HG02610 (cell line): ENCODE data around the gene DLST.

Experiments used
- ATAC-seq: cut with Tn5 transposase; IDR thresholded peaks from one replicate; pipeline ENCODE4 v1.9.1; 2021; ENCODE audit warnings: mild to moderate bottlenecking, moderate library complexity; ENCODE audit not compliant: unreplicated experiment

DLST gene

GRCh38 chr14:74881431-74882102 lies at the start of gene DLST:
TSS of gene DLST (plus strand) at chr14:74881916. CDS start at chr14:74881954, 38 bp downstream.
- ATAC-seq: peak; percentile 95

- ATAC-seq: no peak
Observed at GRCh38 chr14:74832849-74833248, 48.9 kb upstream of the DLST start.

GRCh38 chr14:74834692-74835392 lies 46.9 kb upstream of the DLST start:
- ATAC-seq: no peak

GRCh38 chr14:74835645-74836250 lies 46.0 kb upstream of the DLST start:
- ATAC-seq: no peak

GRCh38 chr14:74836251-74836960 lies 45.3 kb upstream of the DLST start:
- ATAC-seq: no peak

- ATAC-seq: no peak
Observed at GRCh38 chr14:74838166-74838565, 43.5 kb upstream of the DLST start.

GRCh38 chr14:74840603-74841030 lies 41.1 kb upstream of the DLST start:
- peak; percentile 28 for ATAC-seq

- peak; percentile 83 for ATAC-seq
Observed at GRCh38 chr14:74841230-74842207, 40.2 kb upstream of the DLST start.

- no peak for ATAC-seq
Observed at GRCh38 chr14:74843653-74844052, 38.1 kb upstream of the DLST start.

- no peak for ATAC-seq
Observed at GRCh38 chr14:74846168-74846567, 35.5 kb upstream of the DLST start.

GRCh38 chr14:74846968-74847665 lies 34.6 kb upstream of the DLST start:
- ATAC-seq: no peak

- ATAC-seq: no peak
Observed at GRCh38 chr14:74848768-74849167, 32.9 kb upstream of the DLST start.

- no peak for ATAC-seq
Observed at GRCh38 chr14:74852922-74853530, 28.7 kb upstream of the DLST start.

GRCh38 chr14:74853581-74853980 lies 28.1 kb upstream of the DLST start:
- no peak for ATAC-seq

GRCh38 chr14:74855021-74855420 lies 26.7 kb upstream of the DLST start:
- no peak for ATAC-seq

- ATAC-seq: no peak
Observed at GRCh38 chr14:74855945-74856344, 25.8 kb upstream of the DLST start.

GRCh38 chr14:74856366-74856765 lies 25.4 kb upstream of the DLST start:
- ATAC-seq: no peak

- ATAC-seq: no peak
Observed at GRCh38 chr14:74858022-74858421, 23.7 kb upstream of the DLST start.
